ENCODE results near the gene WDFY4.

- TF ChIP-seq REST (IDR thresholded peaks at IDR 0.05; ENCODE audit: insufficient read depth in 1 of 2, low read depth in 2 of 2, low read length in 1 of 2) (no peak), SIN3A (IDR thresholded peaks at IDR 0.05; ENCODE audit: borderline replicate concordance, insufficient read depth, low read depth, low read length) (no peak), CTCF (IDR thresholded peaks at IDR 0.05) (no peak), POLR2AphosphoS5 (IDR thresholded peaks at IDR 0.05; ENCODE audit: low read depth, low read length) (no peak), TCF7L2 (IDR thresholded peaks at IDR 0.05; ENCODE audit: low read depth, low read length) (no peak)
Measured at GRCh38 chr10:48904861-48905260, 220.2 kb downstream of the WDFY4 start.
